Tibial nerve (tissue), 4 donors: ENCODE data around the gene PFDN1.

Experiments
- EP300 ChIP-seq, 2 donors: sonication (generic); formaldehyde crosslinking; IDR thresholded peaks; one replicate each; pipeline ENCODE4 v1.6.1; 2017; ENCODE audit warnings: antibody characterized with exemption in 2 of 2, mild to moderate bottlenecking in 1 of 2
- POLR2A ChIP-seq, 2 donors: fragments of 450-650 bp; IDR thresholded peaks; one replicate each; pipeline ENCODE4 v1.6.1; 2017; ENCODE audit warnings: antibody characterized with exemption in 2 of 2, mild to moderate bottlenecking in 2 of 2, moderate library complexity in 2 of 2
- TF ChIP-seq, protein P1 (sequence below), 5 experiments: fragments of 200-600 bp in 3 of 5; fragments of 450-650 bp in 2 of 5; sonication (generic) in 3 of 5; IDR thresholded peaks; one replicate each; pipeline ENCODE4 v1.5.1; 2016 to 2019; ENCODE audit warnings: antibody characterized with exemption in 5 of 5, mild to moderate bottlenecking in 3 of 5, moderate library complexity in 2 of 5

DNA sequence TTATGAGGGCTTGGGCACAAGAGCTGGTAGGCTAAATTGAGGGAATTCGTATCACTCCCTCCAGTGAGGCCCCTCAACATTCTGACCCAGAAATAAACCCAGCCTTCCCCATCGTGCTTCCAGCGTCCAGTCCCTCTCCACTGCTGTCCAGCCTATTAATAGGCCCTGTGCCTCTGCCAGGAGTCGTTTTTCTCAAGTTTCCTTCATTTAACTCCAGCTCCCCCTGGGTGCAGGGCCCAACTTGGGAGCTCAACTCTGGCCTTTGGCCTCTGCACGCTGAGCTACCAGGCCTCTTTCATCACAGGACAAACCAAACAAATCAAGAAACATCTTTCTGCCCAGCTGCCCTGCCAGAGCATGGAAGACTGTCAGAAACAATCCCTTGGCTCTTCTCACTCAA, 33.5 kb upstream of the PFDN1 start:
- TF ChIP-seq EP300 (IDR thresholded peaks at IDR 0.05) (peak in 1 of 2 donors; percentile 18), POLR2A (IDR thresholded peaks at IDR 0.05) (no peak)
- TF ChIP-seq, protein P1, sequence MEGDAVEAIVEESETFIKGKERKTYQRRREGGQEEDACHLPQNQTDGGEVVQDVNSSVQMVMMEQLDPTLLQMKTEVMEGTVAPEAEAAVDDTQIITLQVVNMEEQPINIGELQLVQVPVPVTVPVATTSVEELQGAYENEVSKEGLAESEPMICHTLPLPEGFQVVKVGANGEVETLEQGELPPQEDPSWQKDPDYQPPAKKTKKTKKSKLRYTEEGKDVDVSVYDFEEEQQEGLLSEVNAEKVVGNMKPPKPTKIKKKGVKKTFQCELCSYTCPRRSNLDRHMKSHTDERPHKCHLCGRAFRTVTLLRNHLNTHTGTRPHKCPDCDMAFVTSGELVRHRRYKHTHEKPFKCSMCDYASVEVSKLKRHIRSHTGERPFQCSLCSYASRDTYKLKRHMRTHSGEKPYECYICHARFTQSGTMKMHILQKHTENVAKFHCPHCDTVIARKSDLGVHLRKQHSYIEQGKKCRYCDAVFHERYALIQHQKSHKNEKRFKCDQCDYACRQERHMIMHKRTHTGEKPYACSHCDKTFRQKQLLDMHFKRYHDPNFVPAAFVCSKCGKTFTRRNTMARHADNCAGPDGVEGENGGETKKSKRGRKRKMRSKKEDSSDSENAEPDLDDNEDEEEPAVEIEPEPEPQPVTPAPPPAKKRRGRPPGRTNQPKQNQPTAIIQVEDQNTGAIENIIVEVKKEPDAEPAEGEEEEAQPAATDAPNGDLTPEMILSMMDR (IDR thresholded peaks at IDR 0.05) = no peak
